ENCODE results near the gene AANAT.
"Not testable (repeated sequence)": the region's sequence is repeated elsewhere in the genome, so short reads cannot be mapped to it uniquely, and the experiment has no call there.

The AANAT gene

GRCh38 chr17:76512366-76513305 lies 45.2 kb downstream of the AANAT start:
- no peak for TF ChIP-seq CTCF (IDR thresholded peaks at IDR 0.05; ENCODE audit: low read depth, low read length)
- no peak overlapping the region for H3K4me3 ChIP-seq (ENCODE audit: low read depth, low read length)

GRCh38 chr17:76513306-76513692 lies 45.9 kb downstream of the AANAT start:
- TF ChIP-seq CTCF (IDR thresholded peaks at IDR 0.05; ENCODE audit: low read depth, low read length), result no peak

GRCh38 chr17:76514355-76514754 lies 47.0 kb downstream of the AANAT start:
- not testable (repeated sequence) for H3K4me3 ChIP-seq (ENCODE audit: low read depth, low read length)

More at GRCh38 chr17:76513306-76513692, 45.9 kb downstream of the AANAT start:
- H3K4me3 ChIP-seq (ENCODE audit: low read depth, low read length), result no peak overlapping the region

GRCh38 chr17:76515274-76515949 lies 48.0 kb downstream of the AANAT start:
- H3K4me3 ChIP-seq (ENCODE audit: low read depth, low read length), result peak overlapping the region; percentile 36
- no peak for TF ChIP-seq CTCF (IDR thresholded peaks at IDR 0.05; ENCODE audit: low read depth, low read length)

- no peak overlapping the region for H3K4me3 ChIP-seq (ENCODE audit: low read depth, low read length)
- no peak for TF ChIP-seq CTCF (IDR thresholded peaks at IDR 0.05; ENCODE audit: low read depth, low read length)
Measured at GRCh38 chr17:76517638-76518038, 50.2 kb downstream of the AANAT start.

GRCh38 chr17:76519048-76519966 lies 51.9 kb downstream of the AANAT start:
- no peak overlapping the region for H3K4me3 ChIP-seq (ENCODE audit: low read depth, low read length)
- TF ChIP-seq CTCF (IDR thresholded peaks at IDR 0.05; ENCODE audit: low read depth, low read length), result no peak
